NCI-H1092 (cell line): ENCODE results near the gene CCDC80.

Experiments
- DNase-seq: peaks from one replicate; lab custom pipeline; 2025; lab: John Stamatoyannopoulos, UW

The CCDC80 gene

GRCh38 chr3:112633757-112634156 lies 7.2 kb downstream of the CCDC80 start:
- peak; percentile 13 for DNase-seq

- no peak for DNase-seq
These were observed 7.8 kb downstream of the CCDC80 start for GRCh38 chr3:112633191-112633590.

GRCh38 chr3:112632596-112632995 lies 8.3 kb downstream of the CCDC80 start:
- DNase-seq, result no peak

GRCh38 chr3:112631257-112631656 lies 9.7 kb downstream of the CCDC80 start:
- no peak for DNase-seq

- no peak for DNase-seq
These were observed 11.5 kb downstream of the CCDC80 start for GRCh38 chr3:112629425-112629824.

- DNase-seq, result peak; percentile 3
These were observed 12.9 kb downstream of the CCDC80 start for GRCh38 chr3:112627919-112628466.

- DNase-seq, result no peak
These were observed 13.5 kb downstream of the CCDC80 start for GRCh38 chr3:112627419-112627818.

GRCh38 chr3:112623717-112624116 lies 17.2 kb downstream of the CCDC80 start:
- no peak for DNase-seq

- DNase-seq, result no peak
These were observed 17.7 kb downstream of the CCDC80 start for GRCh38 chr3:112623213-112623612.

- DNase-seq, result no peak
These were observed 21.6 kb downstream of the CCDC80 start for GRCh38 chr3:112619295-112619694.

GRCh38 chr3:112617285-112617684 lies 23.7 kb downstream of the CCDC80 start:
- DNase-seq, result no peak

- DNase-seq, result no peak
These were observed 24.8 kb downstream of the CCDC80 start for GRCh38 chr3:112615989-112616731.

- no peak for DNase-seq
These were observed 29.0 kb downstream of the CCDC80 start for GRCh38 chr3:112611752-112612515.

- DNase-seq, result no peak
These were observed 30.8 kb downstream of the CCDC80 start for GRCh38 chr3:112610121-112610520.

GRCh38 chr3:112607863-112608262 lies 33.1 kb downstream of the CCDC80 start:
- DNase-seq, result no peak

- DNase-seq, result no peak
These were observed 34.8 kb downstream of the CCDC80 start for GRCh38 chr3:112606098-112606497.

GRCh38 chr3:112605285-112605684 lies 35.7 kb downstream of the CCDC80 start:
- DNase-seq, result peak; percentile 3

- no peak for DNase-seq
These were observed 36.4 kb downstream of the CCDC80 start for GRCh38 chr3:112604536-112604935.

- DNase-seq, result no peak
These were observed 38.6 kb downstream of the CCDC80 start for GRCh38 chr3:112602217-112602838.

GRCh38 chr3:112598731-112599130 lies 42.2 kb downstream of the CCDC80 start:
- DNase-seq, result no peak

- no peak for DNase-seq
These were observed 43.0 kb downstream of the CCDC80 start for GRCh38 chr3:112597945-112598344.

- no peak for DNase-seq
These were observed 46.1 kb downstream of the CCDC80 start for GRCh38 chr3:112594856-112595255.

- DNase-seq, result no peak
These were observed 47.7 kb downstream of the CCDC80 start for GRCh38 chr3:112593258-112593657.
